Hepatocyte (in vitro differentiated cells): ENCODE data around the gene NAV1.

Experiments
- EZH2phosphoT487 ChIP-seq: fragments of 200-600 bp; sonication (generic); IDR thresholded peaks from one replicate; pipeline ENCODE4 v1.6.1; 2018; ENCODE audit warnings: antibody characterized with exemption, mild to moderate bottlenecking, low read depth, moderate library complexity; ENCODE audit not compliant: unreplicated experiment, severe bottlenecking
- TF ChIP-seq, protein P1 (sequence below): fragments of 200-600 bp; sonication (generic); IDR thresholded peaks from 2 replicates; pipeline ENCODE4 v1.5.1; 2016; ENCODE audit warnings: antibody characterized with exemption, mild to moderate bottlenecking; ENCODE audit not compliant: poor library complexity

DNA sequence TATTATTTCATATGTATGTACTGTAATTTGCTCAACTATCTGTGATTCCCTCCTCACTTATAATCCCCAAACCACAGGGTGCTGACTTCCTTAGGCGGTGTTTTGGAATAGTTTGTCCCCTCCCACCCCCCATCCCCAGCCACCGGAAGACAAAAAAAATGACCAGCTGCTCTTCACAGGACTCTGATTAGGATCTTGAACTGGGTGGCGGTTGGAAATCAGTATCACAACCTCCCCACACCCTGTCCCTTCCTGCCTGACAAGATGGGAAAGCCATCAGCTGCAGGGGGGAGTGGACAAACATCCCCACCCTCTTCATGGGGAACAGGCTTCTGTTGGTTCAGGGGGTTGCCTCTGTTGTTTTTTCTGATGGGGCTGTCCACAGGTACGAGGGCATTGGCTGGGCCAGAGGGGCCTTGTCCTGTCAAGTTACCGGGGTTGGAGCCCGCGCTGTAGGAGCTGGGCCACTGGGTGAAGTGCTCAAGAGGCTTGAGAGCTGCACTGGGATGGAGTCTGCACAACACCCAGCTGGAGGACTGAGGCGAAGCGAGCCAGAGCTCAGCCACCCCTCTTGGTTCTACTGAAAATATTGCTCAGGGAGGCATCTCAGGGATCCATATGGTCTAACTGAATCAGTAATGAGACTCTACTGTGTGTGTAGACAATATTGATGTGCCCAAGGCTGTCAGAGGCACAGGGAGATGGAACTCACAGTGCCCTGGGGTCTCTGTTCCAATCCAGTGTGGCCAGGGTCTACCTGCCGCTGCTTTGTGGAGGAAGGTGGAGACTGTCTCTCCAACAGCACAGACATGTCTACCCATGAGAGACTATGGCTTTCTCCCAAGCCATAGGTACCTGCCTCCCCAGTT lies 28.2 kb downstream of the NAV1 start:
- TF ChIP-seq, protein P1, sequence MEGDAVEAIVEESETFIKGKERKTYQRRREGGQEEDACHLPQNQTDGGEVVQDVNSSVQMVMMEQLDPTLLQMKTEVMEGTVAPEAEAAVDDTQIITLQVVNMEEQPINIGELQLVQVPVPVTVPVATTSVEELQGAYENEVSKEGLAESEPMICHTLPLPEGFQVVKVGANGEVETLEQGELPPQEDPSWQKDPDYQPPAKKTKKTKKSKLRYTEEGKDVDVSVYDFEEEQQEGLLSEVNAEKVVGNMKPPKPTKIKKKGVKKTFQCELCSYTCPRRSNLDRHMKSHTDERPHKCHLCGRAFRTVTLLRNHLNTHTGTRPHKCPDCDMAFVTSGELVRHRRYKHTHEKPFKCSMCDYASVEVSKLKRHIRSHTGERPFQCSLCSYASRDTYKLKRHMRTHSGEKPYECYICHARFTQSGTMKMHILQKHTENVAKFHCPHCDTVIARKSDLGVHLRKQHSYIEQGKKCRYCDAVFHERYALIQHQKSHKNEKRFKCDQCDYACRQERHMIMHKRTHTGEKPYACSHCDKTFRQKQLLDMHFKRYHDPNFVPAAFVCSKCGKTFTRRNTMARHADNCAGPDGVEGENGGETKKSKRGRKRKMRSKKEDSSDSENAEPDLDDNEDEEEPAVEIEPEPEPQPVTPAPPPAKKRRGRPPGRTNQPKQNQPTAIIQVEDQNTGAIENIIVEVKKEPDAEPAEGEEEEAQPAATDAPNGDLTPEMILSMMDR = no peak
- TF ChIP-seq EZH2phosphoT487 = no peak
